Mesenchymal stem cell (in vitro differentiated cells and primary cell): ENCODE data around the gene CYTH1.
"Not testable (repeated sequence)": the region's sequence is repeated elsewhere in the genome, so short reads cannot be mapped to it uniquely, and the experiment has no call there.

Source experiments
- DNase-seq: peaks from one replicate; pipeline ENCODE4 v3.0.0-alpha.2; 2013
- H2AFZ ChIP-seq: one replicate; pipeline ENCODE4 v1.6.1; 2013; ENCODE audit warnings: low read depth, mild to moderate bottlenecking, control low read depth, inconsistent platforms, low read length, moderate library complexity
- H2AK5ac ChIP-seq: 2 replicates; pipeline ENCODE4 v1.6.1; 2013; ENCODE audit warnings: low read length, moderate library complexity, mild to moderate bottlenecking, inconsistent platforms; ENCODE audit not compliant: severe bottlenecking
- H2BK120ac ChIP-seq: one replicate; pipeline ENCODE4 v1.6.1; 2013; ENCODE audit warnings: low read depth, mild to moderate bottlenecking, inconsistent platforms, low read length, moderate library complexity
- H2BK12ac ChIP-seq, 2 experiments: one replicate each; pipeline ENCODE4 v1.6.1; 2013; ENCODE audit warnings: inconsistent platforms in 2 of 2, low read length in 2 of 2, mild to moderate bottlenecking in 2 of 2, moderate library complexity in 2 of 2, control low read depth in 1 of 2
- H2BK15ac ChIP-seq: one replicate; pipeline ENCODE4 v1.6.1; 2013; ENCODE audit warnings: mild to moderate bottlenecking, low read depth, inconsistent platforms; ENCODE audit not compliant: poor library complexity, severe bottlenecking
- H2BK5ac ChIP-seq: 2 replicates; pipeline ENCODE4 v1.6.1; 2013; ENCODE audit warnings: low read depth, mild to moderate bottlenecking, low read length, control low read depth, inconsistent platforms; ENCODE audit not compliant: poor library complexity, severe bottlenecking
- H3K14ac ChIP-seq, 2 experiments: one replicate each; pipeline ENCODE4 v1.6.1; 2013; ENCODE audit warnings: inconsistent platforms in 2 of 2, low read length in 2 of 2, control low read depth in 1 of 2, mild to moderate bottlenecking in 1 of 2, moderate library complexity in 1 of 2
- H3K18ac ChIP-seq, 2 experiments: one replicate each; pipeline ENCODE4 v1.6.1; 2013; ENCODE audit warnings: inconsistent platforms in 2 of 2, low read length in 2 of 2, control low read depth in 1 of 2, low read depth in 1 of 2, mild to moderate bottlenecking in 1 of 2
- H3K23ac ChIP-seq, 2 experiments: one replicate each; pipeline ENCODE4 v1.6.1; 2013; ENCODE audit warnings: inconsistent platforms in 2 of 2, low read length in 2 of 2, mild to moderate bottlenecking in 2 of 2, moderate library complexity in 2 of 2, control low read depth in 1 of 2
- H3K27ac ChIP-seq: 2 replicates; pipeline ENCODE4 v1.5.1; 2013; ENCODE audit warnings: mild to moderate bottlenecking, moderate library complexity, low read length, control low read depth, inconsistent platforms; ENCODE audit not compliant: poor library complexity, severe bottlenecking
- H3K27me3 ChIP-seq, 2 experiments: 2 replicates each; pipeline versions ENCODE4 v1.6.1 to v1.7.0; 2013; ENCODE audit warnings: low read length in 2 of 2, mild to moderate bottlenecking in 2 of 2, moderate library complexity in 2 of 2, control low read depth in 1 of 2, inconsistent platforms in 1 of 2; ENCODE audit not compliant: control insufficient read depth in 1 of 2, insufficient read depth in 1 of 2
- H3K36me3 ChIP-seq, 2 experiments: 2 replicates each; pipeline versions ENCODE4 v1.6.1 to v1.7.0; 2013; ENCODE audit warnings: low read length in 2 of 2, control low read depth in 1 of 2, inconsistent platforms in 1 of 2, low read depth in 1 of 2, mild to moderate bottlenecking in 1 of 2; ENCODE audit not compliant: insufficient read depth in 2 of 2, control insufficient read depth in 1 of 2
- H3K4ac ChIP-seq, 2 experiments: one replicate each; pipeline ENCODE4 v1.6.1; 2013; ENCODE audit warnings: inconsistent platforms in 2 of 2, low read length in 2 of 2, mild to moderate bottlenecking in 2 of 2, moderate library complexity in 2 of 2, control low read depth in 1 of 2, low read depth in 1 of 2
- H3K4me1 ChIP-seq: 2 replicates; pipeline ENCODE4 v1.6.1; 2013; ENCODE audit warnings: low read depth, low read length, control low read depth; ENCODE audit not compliant: control insufficient read depth, insufficient read depth
- H3K4me2 ChIP-seq: 2 replicates; pipeline ENCODE4 v1.6.1; 2013; ENCODE audit warnings: low read length, mild to moderate bottlenecking, inconsistent platforms; ENCODE audit not compliant: poor library complexity, severe bottlenecking
- H3K4me3 ChIP-seq, 2 experiments: 2 replicates each; pipeline versions ENCODE4 v1.5.1 to v1.7.0; 2013; ENCODE audit warnings: low read length in 2 of 2, mild to moderate bottlenecking in 2 of 2, control low read depth in 1 of 2, low read depth in 1 of 2; ENCODE audit not compliant: insufficient read depth in 1 of 2
- H3K79me1 ChIP-seq: replicated peaks from 2 replicates; pipeline ENCODE4 v1.6.1; 2013; ENCODE audit warnings: mild to moderate bottlenecking, control low read depth, low read length, inconsistent platforms; ENCODE audit not compliant: poor library complexity, severe bottlenecking
- H3K9ac ChIP-seq: 2 replicates; pipeline ENCODE4 v1.7.0; 2013; ENCODE audit warnings: mild to moderate bottlenecking, low read length, moderate library complexity
- H3K9me3 ChIP-seq: 2 replicates; pipeline ENCODE4 v1.7.0; 2013; ENCODE audit warnings: mild to moderate bottlenecking, low read length; ENCODE audit not compliant: control insufficient read depth
- H4K8ac ChIP-seq: one replicate; pipeline ENCODE4 v1.6.1; 2013; ENCODE audit warnings: inconsistent platforms, mild to moderate bottlenecking, low read length, moderate library complexity
- H4K91ac ChIP-seq: one replicate; pipeline ENCODE4 v1.6.1; 2013; ENCODE audit warnings: mild to moderate bottlenecking, low read length, inconsistent platforms
- WGBS: methylation state at CpG from one replicate; pipeline ENCODE4 v1.1.7; 2013; ENCODE audit warnings: mixed read lengths; 5-methylcytosine and 5-hydroxymethylcytosine counted together

CYTH1 gene

DNA sequence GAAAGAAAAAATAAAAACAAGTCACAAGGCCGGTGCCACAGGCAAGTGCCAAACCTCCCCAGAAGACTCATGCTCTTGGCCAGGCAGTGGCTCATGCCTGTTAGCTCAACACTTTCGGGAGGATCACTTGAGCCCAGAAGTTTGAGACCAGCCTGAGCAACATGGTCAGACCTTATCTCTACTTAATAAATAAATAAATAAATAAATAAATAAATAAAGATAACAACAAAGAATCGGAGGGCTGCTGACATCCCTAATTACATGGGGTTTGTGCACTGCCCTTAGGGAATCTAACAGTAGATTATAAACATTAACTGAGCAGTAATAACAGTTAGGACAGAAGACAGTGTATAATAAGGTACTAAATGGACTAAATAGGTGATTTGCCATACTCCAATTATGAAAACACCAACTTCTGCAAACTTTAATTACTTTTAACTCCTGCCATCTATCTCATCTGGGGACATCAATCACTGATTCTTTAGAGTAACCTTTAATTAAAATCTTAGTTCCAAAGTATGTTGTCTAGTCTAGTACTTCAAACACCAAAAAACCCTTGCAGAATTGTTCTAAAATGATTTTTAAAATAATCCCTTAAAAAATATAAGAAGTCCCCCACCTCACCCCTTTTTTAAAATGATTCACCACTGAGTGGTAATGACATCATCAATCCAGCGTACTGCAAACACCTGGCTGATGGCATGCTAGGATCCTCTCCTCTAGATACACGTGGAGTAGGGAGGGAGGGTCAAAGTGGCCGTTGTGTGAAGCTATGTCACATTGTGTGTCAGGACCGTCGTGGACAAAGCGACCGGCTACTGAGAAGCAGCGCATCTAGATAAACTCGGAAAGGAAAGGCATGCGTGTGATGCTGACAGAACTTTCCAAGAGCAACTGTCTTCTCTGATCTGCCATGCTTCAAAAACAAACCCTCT is 28.5 kb downstream of the CYTH1 start:
- H3K18ac ChIP-seq, result no peak overlapping the region
- H4K91ac ChIP-seq, result no peak overlapping the region
- no peak overlapping the region for H2AFZ ChIP-seq
- H2BK12ac ChIP-seq, result no peak overlapping the region
- H3K9ac ChIP-seq, result no peak overlapping the region
- no peak overlapping the region for H3K27ac ChIP-seq
- no peak overlapping the region for H3K4me3 ChIP-seq
- H3K36me3 ChIP-seq, result peaks cover 0 to 3% of the 10 kb centered on the region in 2 experiments
- H3K4ac ChIP-seq, result no peak overlapping the region
- H2AK5ac ChIP-seq, result no peak overlapping the region
- H2BK15ac ChIP-seq, result no peak overlapping the region
- H3K14ac ChIP-seq, result no peak overlapping the region
- H3K27me3 ChIP-seq, result no peaks in the 10 kb centered on the region
- no peak overlapping the region for H2BK120ac ChIP-seq
- no peaks in the 10 kb centered on the region for H3K9me3 ChIP-seq
- H2BK5ac ChIP-seq, result no peak overlapping the region
- no peak overlapping the region for H4K8ac ChIP-seq
- H3K4me1 ChIP-seq, result peaks cover 6% of the 10 kb centered on the region
- peaks cover 21% of the 10 kb centered on the region for H3K79me1 ChIP-seq
- H3K23ac ChIP-seq, result no peak overlapping the region
- DNase-seq, result no peak
- 91% methylated on average over 12 of the region's 13 CpGs for WGBS
- H3K4me2 ChIP-seq, result no peak overlapping the region

DNA sequence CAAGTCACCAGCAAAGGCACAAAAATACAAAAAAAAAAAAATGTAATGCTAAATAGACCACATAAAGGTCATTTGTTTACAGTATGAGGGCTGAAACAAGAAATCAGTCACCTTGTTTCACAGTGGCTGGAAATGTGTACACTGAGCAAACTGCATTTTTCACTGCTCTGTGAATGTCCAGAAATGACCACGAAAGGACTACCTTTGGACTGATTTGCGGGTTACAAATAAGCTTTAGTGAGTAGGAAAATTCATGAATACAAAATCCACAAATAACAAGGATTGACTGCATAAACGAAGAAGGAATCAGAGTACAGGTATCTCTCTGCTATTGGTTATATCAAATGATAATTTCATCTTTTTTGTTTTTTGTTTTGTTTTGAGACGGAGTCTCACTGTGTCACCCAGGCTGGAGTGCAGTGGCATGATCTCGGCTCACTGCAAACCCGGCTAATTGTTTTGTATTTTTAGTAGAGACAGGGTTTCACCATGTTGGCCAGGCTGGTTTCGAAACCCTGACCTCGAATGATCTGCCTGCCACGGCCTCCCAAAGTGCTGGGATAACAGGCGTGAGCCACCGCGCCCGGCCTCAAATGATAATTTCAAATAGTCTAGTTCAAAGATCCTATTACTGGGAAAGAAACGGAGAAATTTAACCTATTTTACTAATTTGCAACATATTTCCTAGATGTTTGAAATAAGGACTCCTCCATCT is 30.5 kb downstream of the CYTH1 start:
- H4K91ac ChIP-seq, result no peak overlapping the region
- no peaks in the 10 kb centered on the region for H3K9me3 ChIP-seq
- H3K9ac ChIP-seq, result no peak overlapping the region
- no peak overlapping the region for H3K4me2 ChIP-seq
- H2BK120ac ChIP-seq, result no peak overlapping the region
- H2BK15ac ChIP-seq, result no peak overlapping the region
- no peak overlapping the region for H3K23ac ChIP-seq
- H2BK5ac ChIP-seq, result no peak overlapping the region
- H3K18ac ChIP-seq, result no peak overlapping the region
- no peak for DNase-seq
- 98% methylated on average over 9 of the region's 14 CpGs for WGBS
- peaks cover 7% of the 10 kb centered on the region for H3K4me1 ChIP-seq
- H2AFZ ChIP-seq, result no peak overlapping the region
- no peak overlapping the region for H3K14ac ChIP-seq
- no peak overlapping the region for H2AK5ac ChIP-seq
- H3K36me3 ChIP-seq, result peaks cover 0 to 3% of the 10 kb centered on the region in 2 experiments
- no peaks in the 10 kb centered on the region for H3K27me3 ChIP-seq
- H2BK12ac ChIP-seq, result no peak overlapping the region
- no peak overlapping the region for H4K8ac ChIP-seq
- H3K79me1 ChIP-seq, result peaks cover 28% of the 10 kb centered on the region
- H3K4ac ChIP-seq, result no peak overlapping the region
- no peak overlapping the region for H3K4me3 ChIP-seq
- no peak overlapping the region for H3K27ac ChIP-seq

DNA sequence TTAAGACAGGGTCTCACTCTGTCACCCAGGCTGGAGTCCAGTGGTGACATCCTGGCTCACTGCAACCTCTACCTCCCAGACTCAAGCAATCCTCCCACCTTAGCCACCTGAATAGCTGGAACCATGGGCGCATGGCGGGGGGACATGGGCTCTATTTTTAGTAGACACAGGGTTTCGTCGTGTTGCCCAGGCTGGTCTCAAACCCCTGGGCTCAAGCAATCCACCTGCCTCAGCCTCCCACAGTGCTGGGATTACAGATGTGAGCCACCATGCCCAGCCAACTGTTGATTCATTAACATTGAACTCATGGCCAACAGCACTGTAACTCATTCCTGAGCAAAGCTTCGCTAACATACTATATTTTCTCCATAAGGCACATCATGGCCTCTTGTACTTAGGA is 31.1 kb downstream of the CYTH1 start:
- H2AFZ ChIP-seq, DNase-seq, H3K4ac ChIP-seq, H3K23ac ChIP-seq, H2BK5ac ChIP-seq, H3K4me1 ChIP-seq, H3K4me2 ChIP-seq, H2BK15ac ChIP-seq, H3K9me3 ChIP-seq, H3K18ac ChIP-seq, H3K9ac ChIP-seq, H2BK12ac ChIP-seq, H4K8ac ChIP-seq, H3K27ac ChIP-seq, H3K27me3 ChIP-seq, H3K14ac ChIP-seq, H2BK120ac ChIP-seq, H3K4me3 ChIP-seq, H2AK5ac ChIP-seq, H4K91ac ChIP-seq, H3K36me3 ChIP-seq: not testable (repeated sequence)
- 95% methylated on average over 4 of the region's 5 CpGs for WGBS
- H3K79me1 ChIP-seq, result peaks cover 27% of the 10 kb centered on the region

DNA sequence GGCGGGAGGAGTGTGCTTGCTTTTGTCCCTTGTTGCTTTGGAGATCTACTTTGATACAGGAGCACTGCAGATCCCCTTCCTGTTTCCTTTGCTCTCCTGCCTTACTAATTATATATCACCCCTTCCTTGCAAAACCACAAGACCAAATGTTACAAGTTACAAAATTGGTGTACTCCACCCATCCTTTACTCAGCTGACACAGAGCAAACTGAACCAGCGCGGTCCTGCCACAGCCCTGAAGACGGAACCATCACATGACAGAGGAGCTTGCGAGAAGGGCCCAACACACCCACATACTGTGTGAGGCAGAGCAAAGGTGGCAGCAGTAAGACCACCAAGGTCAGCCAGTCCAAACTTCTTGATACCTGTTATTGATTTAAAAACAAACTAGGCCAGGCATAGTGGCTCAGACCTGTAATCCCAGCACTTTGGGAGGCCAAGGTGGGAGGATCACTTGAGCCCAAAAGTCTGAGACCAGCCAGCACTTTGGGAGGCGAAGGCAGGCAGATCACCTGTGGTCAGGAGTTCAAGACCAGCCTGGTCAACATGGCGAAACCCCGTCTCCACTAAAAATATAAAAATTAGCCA is 33.2 kb downstream of the CYTH1 start:
- Histone ChIP-seq H3K18ac (peak overlapping the region; percentile 48 to 50), H3K27ac (no peak overlapping the region), H2AK5ac (no peak overlapping the region), H3K79me1 (peaks cover 33% of the 10 kb centered on the region), H3K9me3 (no peaks in the 10 kb centered on the region), H4K8ac (no peak overlapping the region), H2BK120ac (no peak overlapping the region), H3K27me3 (no peaks in the 10 kb centered on the region), H2BK12ac (no peak overlapping the region), H4K91ac (peak overlapping the region; percentile 86), H3K23ac (no peak overlapping the region), H2AFZ (no peak overlapping the region), H2BK15ac (no peak overlapping the region), H2BK5ac (no peak overlapping the region), H3K36me3 (peaks cover 0 to 3% of the 10 kb centered on the region in 2 experiments), H3K9ac (peak overlapping the region; percentile 79), H3K14ac (peak overlapping the region in 1 of 2 experiments; percentile 86), H3K4me2 (no peak overlapping the region), H3K4me1 (peaks cover 6% of the 10 kb centered on the region), H3K4ac (peak overlapping the region in 1 of 2 experiments; percentile 76), H3K4me3 (peak overlapping the region in 1 of 2 experiments; percentile 10)
- peak; percentile 38 for DNase-seq
- WGBS, result 84% methylated on average over 8 of the region's 8 CpGs
